ENCODE results near the gene KARS1.

The KARS1 gene

GRCh38 chr16:75647492-75648264 is at the start of gene KARS1, which contains the start of gene TERF2IP:
KARS1 (minus strand) TSS chr16:75647665; CDS start chr16:75647639, 26 bp downstream.
TERF2IP (plus strand) TSS chr16:75647773; CDS start chr16:75647883, 110 bp downstream.
- peak within 1 kb of the TSS; percentile 91 for H3K4me3 ChIP-seq (ENCODE audit: low read depth, low read length)
- H2AFZ ChIP-seq (ENCODE audit: low read length, unreplicated experiment): peak within 1 kb of the TSS; percentile 98
- H3K27me3 ChIP-seq (ENCODE audit: insufficient read depth, low read length): no peaks in the 10 kb centered on the region
- peaks cover 22% of the 10 kb centered on the region for H3K4me1 ChIP-seq (ENCODE audit: control insufficient read depth, insufficient read depth, low read length, unreplicated experiment)
- peak within 1 kb of the TSS; percentile 76 for H3K27ac ChIP-seq (ENCODE audit: low read depth, low read length)
- peaks cover 16% of the 10 kb centered on the region for H3K36me3 ChIP-seq (ENCODE audit: insufficient read depth, low read length)
- H3K79me2 ChIP-seq (ENCODE audit: control insufficient read depth, insufficient read depth, low read length, unreplicated experiment): peaks cover 94% of the 10 kb centered on the region

DNA sequence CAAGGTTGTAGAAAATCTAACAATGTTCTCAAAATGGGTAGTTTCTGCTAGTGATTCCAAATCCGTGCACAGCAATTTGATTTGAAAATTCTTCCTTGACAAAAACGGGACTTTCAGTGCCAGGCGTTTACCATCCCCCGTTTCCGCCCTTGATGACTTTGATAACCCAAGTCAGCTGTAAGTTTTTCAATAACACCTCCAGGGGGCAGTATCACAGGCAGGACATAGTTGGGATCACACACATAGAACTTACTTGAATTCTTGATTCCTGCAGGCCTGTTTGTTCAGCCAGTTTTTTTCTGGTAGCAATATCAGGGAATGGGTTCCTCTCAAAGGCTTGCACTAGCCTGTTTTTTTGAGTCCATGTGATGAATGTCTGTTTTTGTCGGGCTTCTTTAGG is 48.2 kb upstream of the KARS1 start:
- Histone ChIP-seq H3K4me1 (ENCODE audit: control insufficient read depth, insufficient read depth, low read length, unreplicated experiment) (no peaks in the 10 kb centered on the region), H3K36me3 (ENCODE audit: insufficient read depth, low read length) (no peaks in the 10 kb centered on the region), H3K27ac (ENCODE audit: low read depth, low read length) (no peak overlapping the region), H3K79me2 (ENCODE audit: control insufficient read depth, insufficient read depth, low read length, unreplicated experiment) (no peaks in the 10 kb centered on the region), H2AFZ (ENCODE audit: low read length, unreplicated experiment) (no peak overlapping the region), H3K4me3 (ENCODE audit: low read depth, low read length) (no peak overlapping the region), H3K27me3 (ENCODE audit: insufficient read depth, low read length) (0 out of 2 replicates have a peak, but pooled peaks cover 3% of the 10 kb centered on the region)

GRCh38 chr16:75687361-75687760 is 39.9 kb upstream of the KARS1 start:
- Histone ChIP-seq H3K27me3 (ENCODE audit: insufficient read depth, low read length) (no peaks in the 10 kb centered on the region), H2AFZ (ENCODE audit: low read length, unreplicated experiment) (no peak overlapping the region), H3K36me3 (ENCODE audit: insufficient read depth, low read length) (no peaks in the 10 kb centered on the region), H3K27ac (ENCODE audit: low read depth, low read length) (no peak overlapping the region), H3K4me1 (ENCODE audit: control insufficient read depth, insufficient read depth, low read length, unreplicated experiment) (no peaks in the 10 kb centered on the region), H3K4me3 (ENCODE audit: low read depth, low read length) (no peak overlapping the region), H3K79me2 (ENCODE audit: control insufficient read depth, insufficient read depth, low read length, unreplicated experiment) (no peaks in the 10 kb centered on the region)

GRCh38 chr16:75682308-75682707 is 34.8 kb upstream of the KARS1 start:
- Histone ChIP-seq H3K27ac (ENCODE audit: low read depth, low read length) (no peak overlapping the region), H3K36me3 (ENCODE audit: insufficient read depth, low read length) (no peaks in the 10 kb centered on the region), H3K79me2 (ENCODE audit: control insufficient read depth, insufficient read depth, low read length, unreplicated experiment) (no peaks in the 10 kb centered on the region), H3K4me1 (ENCODE audit: control insufficient read depth, insufficient read depth, low read length, unreplicated experiment) (no peaks in the 10 kb centered on the region), H3K27me3 (ENCODE audit: insufficient read depth, low read length) (no peaks in the 10 kb centered on the region), H3K4me3 (ENCODE audit: low read depth, low read length) (no peak overlapping the region), H2AFZ (ENCODE audit: low read length, unreplicated experiment) (no peak overlapping the region)

DNA sequence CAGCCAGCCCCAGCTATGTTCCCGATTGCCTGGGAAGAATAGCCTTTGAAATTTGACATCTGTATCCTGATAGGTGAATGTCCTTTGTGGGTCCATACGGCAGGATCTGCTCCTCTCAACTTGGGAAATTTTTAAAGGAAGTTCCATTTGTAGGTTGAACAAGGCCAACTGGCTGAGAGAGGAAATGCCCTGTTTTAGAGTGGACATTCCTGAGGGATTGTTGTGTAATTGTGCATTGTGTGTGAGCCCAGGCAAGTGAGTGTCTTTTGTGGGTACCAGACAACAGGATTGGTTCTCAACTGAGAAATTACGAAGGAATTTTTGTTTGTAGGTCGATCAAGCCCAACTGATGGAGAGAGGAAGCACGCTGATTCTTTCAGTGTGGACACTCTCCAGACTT is 31.9 kb upstream of the KARS1 start:
- H3K79me2 ChIP-seq (ENCODE audit: control insufficient read depth, insufficient read depth, low read length, unreplicated experiment): no peaks in the 10 kb centered on the region
- no peak overlapping the region for H3K27ac ChIP-seq (ENCODE audit: low read depth, low read length)
- H3K4me3 ChIP-seq (ENCODE audit: low read depth, low read length): no peak overlapping the region
- H3K36me3 ChIP-seq (ENCODE audit: insufficient read depth, low read length): no peaks in the 10 kb centered on the region
- no peaks in the 10 kb centered on the region for H3K4me1 ChIP-seq (ENCODE audit: control insufficient read depth, insufficient read depth, low read length, unreplicated experiment)
- no peak overlapping the region for H2AFZ ChIP-seq (ENCODE audit: low read length, unreplicated experiment)
- no peaks in the 10 kb centered on the region for H3K27me3 ChIP-seq (ENCODE audit: insufficient read depth, low read length)

- no peaks in the 10 kb centered on the region for H3K4me1 ChIP-seq (ENCODE audit: control insufficient read depth, insufficient read depth, low read length, unreplicated experiment)
- H3K27ac ChIP-seq (ENCODE audit: low read depth, low read length): no peak within 1 kb of the TSS
- no peaks in the 10 kb centered on the region for H3K79me2 ChIP-seq (ENCODE audit: control insufficient read depth, insufficient read depth, low read length, unreplicated experiment)
- no peaks in the 10 kb centered on the region for H3K27me3 ChIP-seq (ENCODE audit: insufficient read depth, low read length)
- H2AFZ ChIP-seq (ENCODE audit: low read length, unreplicated experiment): no peak within 1 kb of the TSS
- H3K36me3 ChIP-seq (ENCODE audit: insufficient read depth, low read length): no peaks in the 10 kb centered on the region
- no peak within 1 kb of the TSS for H3K4me3 ChIP-seq (ENCODE audit: low read depth, low read length)
Observed at GRCh38 chr16:75676909-75677308, 29.4 kb upstream of the KARS1 start, which contains the start of gene CPHXL2. CPHXL2 (minus strand) TSS chr16:75677009; CDS start chr16:75676999, 10 bp downstream.

DNA sequence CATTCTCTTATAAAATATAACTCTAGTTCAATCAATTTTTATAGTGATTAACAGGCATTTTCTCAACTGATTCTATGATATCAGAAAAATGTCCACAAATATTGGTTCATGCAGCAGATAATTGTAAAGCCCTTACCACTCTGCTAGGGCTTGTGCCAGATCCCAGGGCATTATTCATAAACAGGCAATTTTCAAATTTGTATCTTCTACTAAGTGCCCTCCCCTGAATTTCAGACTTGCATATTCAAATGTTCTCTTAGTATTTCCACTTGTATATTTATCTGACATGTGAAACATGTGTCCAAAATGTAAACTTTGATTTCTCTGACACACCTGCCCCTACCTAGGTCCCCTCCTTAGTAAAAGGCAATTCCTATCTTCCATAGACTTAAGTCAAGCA is 20.0 kb upstream of the KARS1 start:
- Histone ChIP-seq H3K79me2 (ENCODE audit: control insufficient read depth, insufficient read depth, low read length, unreplicated experiment) (no peaks in the 10 kb centered on the region), H3K36me3 (ENCODE audit: insufficient read depth, low read length) (no peaks in the 10 kb centered on the region), H3K4me1 (ENCODE audit: control insufficient read depth, insufficient read depth, low read length, unreplicated experiment) (no peaks in the 10 kb centered on the region), H3K4me3 (ENCODE audit: low read depth, low read length) (no peak overlapping the region), H2AFZ (ENCODE audit: low read length, unreplicated experiment) (no peak overlapping the region), H3K27ac (ENCODE audit: low read depth, low read length) (no peak overlapping the region), H3K27me3 (ENCODE audit: insufficient read depth, low read length) (no peaks in the 10 kb centered on the region)

GRCh38 chr16:75660726-75661302 is 13.3 kb upstream of the KARS1 start:
- Histone ChIP-seq H3K27ac (ENCODE audit: low read depth, low read length) (no peak overlapping the region), H3K4me1 (ENCODE audit: control insufficient read depth, insufficient read depth, low read length, unreplicated experiment) (no peaks in the 10 kb centered on the region), H2AFZ (ENCODE audit: low read length, unreplicated experiment) (no peak overlapping the region), H3K4me3 (ENCODE audit: low read depth, low read length) (no peak overlapping the region), H3K36me3 (ENCODE audit: insufficient read depth, low read length) (peaks cover 16% of the 10 kb centered on the region), H3K27me3 (ENCODE audit: insufficient read depth, low read length) (no peaks in the 10 kb centered on the region), H3K79me2 (ENCODE audit: control insufficient read depth, insufficient read depth, low read length, unreplicated experiment) (no peaks in the 10 kb centered on the region)

DNA sequence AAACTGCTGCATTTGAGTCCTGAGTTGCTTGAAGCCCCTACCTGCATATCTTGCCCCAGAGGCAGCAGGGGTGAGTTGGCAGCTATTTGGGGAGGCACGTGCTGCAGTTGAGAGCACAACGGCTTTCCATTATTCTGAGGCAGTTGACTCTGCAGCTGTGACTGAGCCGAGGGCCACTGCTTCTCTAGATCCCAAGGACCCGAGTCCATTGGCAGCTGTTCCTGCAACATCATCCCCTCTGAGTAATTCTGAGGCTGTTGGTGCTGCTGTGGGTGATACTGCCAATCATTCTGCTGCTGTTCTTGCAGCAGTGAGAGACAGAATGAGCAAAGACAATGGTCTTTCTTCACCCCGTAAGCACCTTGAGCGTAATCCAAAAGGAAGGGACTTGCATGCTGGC is 12.9 kb upstream of the KARS1 start:
- Histone ChIP-seq H3K27ac (ENCODE audit: low read depth, low read length) (no peak overlapping the region), H3K27me3 (ENCODE audit: insufficient read depth, low read length) (no peaks in the 10 kb centered on the region), H3K4me3 (ENCODE audit: low read depth, low read length) (no peak overlapping the region), H3K4me1 (ENCODE audit: control insufficient read depth, insufficient read depth, low read length, unreplicated experiment) (no peaks in the 10 kb centered on the region), H2AFZ (ENCODE audit: low read length, unreplicated experiment) (no peak overlapping the region), H3K79me2 (ENCODE audit: control insufficient read depth, insufficient read depth, low read length, unreplicated experiment) (no peaks in the 10 kb centered on the region), H3K36me3 (ENCODE audit: insufficient read depth, low read length) (peaks cover 19% of the 10 kb centered on the region)

DNA sequence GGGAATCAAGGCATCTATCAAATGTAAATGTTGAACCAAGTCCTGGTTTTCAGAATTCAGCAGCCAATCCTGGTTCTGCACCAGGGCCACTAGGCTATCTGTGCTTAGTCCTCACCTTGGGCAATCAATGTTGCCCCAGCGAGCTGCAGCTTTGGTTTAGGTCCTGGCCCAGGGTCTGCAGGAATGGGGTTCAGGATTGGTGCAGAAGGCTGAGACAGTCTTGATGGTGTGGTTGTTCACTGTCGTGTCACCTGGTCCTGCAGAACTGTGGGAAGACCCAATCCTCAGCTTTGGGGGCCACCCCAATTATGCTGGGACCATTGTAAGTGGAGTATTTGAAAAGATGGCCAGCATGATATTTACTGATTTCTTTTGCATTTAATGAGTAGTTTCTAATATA is 10.7 kb upstream of the KARS1 start:
- no peaks in the 10 kb centered on the region for H3K27me3 ChIP-seq (ENCODE audit: insufficient read depth, low read length)
- peaks cover 26% of the 10 kb centered on the region for H3K36me3 ChIP-seq (ENCODE audit: insufficient read depth, low read length)
- H3K4me1 ChIP-seq (ENCODE audit: control insufficient read depth, insufficient read depth, low read length, unreplicated experiment): peaks cover under 1% of the 10 kb centered on the region
- no peak overlapping the region for H2AFZ ChIP-seq (ENCODE audit: low read length, unreplicated experiment)
- H3K27ac ChIP-seq (ENCODE audit: low read depth, low read length): no peak overlapping the region
- no peak overlapping the region for H3K4me3 ChIP-seq (ENCODE audit: low read depth, low read length)
- H3K79me2 ChIP-seq (ENCODE audit: control insufficient read depth, insufficient read depth, low read length, unreplicated experiment): peaks cover 7% of the 10 kb centered on the region

DNA sequence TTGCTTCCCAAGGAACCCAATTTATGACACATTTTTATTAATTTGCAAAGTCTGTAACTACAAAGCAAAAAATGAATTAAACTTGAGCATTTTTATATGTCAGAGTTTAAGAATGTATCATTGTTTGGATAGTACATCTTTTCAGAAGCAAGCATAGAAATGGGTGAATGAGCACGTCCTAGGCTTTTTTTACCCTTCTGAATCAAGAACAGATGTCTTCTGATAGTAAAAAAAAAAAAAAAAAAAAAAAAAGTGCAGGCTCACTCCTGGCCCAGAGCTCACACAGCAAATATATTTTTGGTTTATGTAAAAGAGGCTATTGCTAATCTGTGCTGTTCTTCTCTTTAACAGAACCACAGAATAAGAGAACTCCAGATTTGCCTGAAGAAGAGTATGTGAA is 6.5 kb upstream of the KARS1 start:
- Histone ChIP-seq H2AFZ (ENCODE audit: low read length, unreplicated experiment) (no peak overlapping the region), H3K27me3 (ENCODE audit: insufficient read depth, low read length) (no peaks in the 10 kb centered on the region), H3K27ac (ENCODE audit: low read depth, low read length) (no peak overlapping the region), H3K4me3 (ENCODE audit: low read depth, low read length) (no peak overlapping the region), H3K79me2 (ENCODE audit: control insufficient read depth, insufficient read depth, low read length, unreplicated experiment) (peaks cover 48% of the 10 kb centered on the region), H3K4me1 (ENCODE audit: control insufficient read depth, insufficient read depth, low read length, unreplicated experiment) (peaks cover 21% of the 10 kb centered on the region), H3K36me3 (ENCODE audit: insufficient read depth, low read length) (peaks cover 26% of the 10 kb centered on the region)

All from ACC112 (cell line).